HG03571 (cell line): ENCODE results near the gene CDH23.

Experiments
- ATAC-seq: cut with Tn5 transposase; IDR thresholded peaks from one replicate; pipeline ENCODE4 v1.9.1; 2021; ENCODE audit not compliant: unreplicated experiment

CDH23 gene

GRCh38 chr10:71462062-71462935, 65.6 kb downstream of the CDH23 start:
- no peak for ATAC-seq

GRCh38 chr10:71463111-71463510, 66.4 kb downstream of the CDH23 start:
- no peak for ATAC-seq

GRCh38 chr10:71465551-71466252, 69.0 kb downstream of the CDH23 start:
- no peak for ATAC-seq

- no peak for ATAC-seq
These were observed 69.6 kb downstream of the CDH23 start for GRCh38 chr10:71466330-71466729.

- ATAC-seq: no peak
These were observed 70.4 kb downstream of the CDH23 start for GRCh38 chr10:71467161-71467560.

GRCh38 chr10:71467569-71468362, 71.0 kb downstream of the CDH23 start:
- no peak for ATAC-seq

- no peak for ATAC-seq
These were observed 71.8 kb downstream of the CDH23 start for GRCh38 chr10:71468363-71469094.

GRCh38 chr10:71471006-71471405, 74.3 kb downstream of the CDH23 start:
- ATAC-seq: no peak

- ATAC-seq: no peak
These were observed 75.2 kb downstream of the CDH23 start for GRCh38 chr10:71471957-71472365.

- ATAC-seq: no peak
These were observed 75.7 kb downstream of the CDH23 start for GRCh38 chr10:71472466-71472865.

- no peak for ATAC-seq
These were observed 76.2 kb downstream of the CDH23 start for GRCh38 chr10:71472912-71473311.

- no peak for ATAC-seq
These were observed 77.2 kb downstream of the CDH23 start for GRCh38 chr10:71473671-71474599.

GRCh38 chr10:71474702-71475242, 78.1 kb downstream of the CDH23 start:
- no peak for ATAC-seq

GRCh38 chr10:71475243-71475871, 78.6 kb downstream of the CDH23 start:
- ATAC-seq: no peak

GRCh38 chr10:71476228-71477011, 79.7 kb downstream of the CDH23 start:
- no peak for ATAC-seq

GRCh38 chr10:71478173-71478572, 81.5 kb downstream of the CDH23 start:
- ATAC-seq: no peak

- ATAC-seq: no peak
These were observed 82.2 kb downstream of the CDH23 start for GRCh38 chr10:71478813-71479365.

- ATAC-seq: no peak
These were observed 83.1 kb downstream of the CDH23 start for GRCh38 chr10:71479831-71480230.
